ENCODE measurements around the gene ZNRF2.
"Not testable (repeated sequence)": the region's sequence is repeated elsewhere in the genome, so short reads cannot be mapped to it uniquely, and the experiment has no call there.

The ZNRF2 gene

DNA sequence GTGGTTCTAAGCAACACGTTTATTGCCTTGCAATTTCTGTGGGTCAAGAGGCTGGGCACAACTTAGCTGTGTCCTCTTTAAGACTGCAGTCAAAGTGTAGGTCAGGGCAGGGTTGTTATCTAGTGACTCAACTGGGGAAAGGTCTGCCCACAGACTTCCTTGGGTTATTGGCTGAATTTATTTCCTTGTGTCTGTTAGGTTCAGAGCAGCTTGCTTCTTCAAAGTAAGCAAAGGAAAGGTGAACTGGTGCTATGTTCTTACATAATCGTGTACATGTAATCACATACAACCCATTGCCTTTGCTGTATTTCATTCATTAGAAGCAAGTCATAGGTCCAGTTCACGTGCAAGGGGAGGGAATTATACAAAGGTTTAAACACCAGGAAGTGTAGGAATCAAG is 5.9 kb downstream of the ZNRF2 start:
- not testable (repeated sequence) for DNase-seq

GRCh38 chr7:30292416-30293038 is 8.1 kb downstream of the ZNRF2 start:
- not testable (repeated sequence) for DNase-seq

DNA sequence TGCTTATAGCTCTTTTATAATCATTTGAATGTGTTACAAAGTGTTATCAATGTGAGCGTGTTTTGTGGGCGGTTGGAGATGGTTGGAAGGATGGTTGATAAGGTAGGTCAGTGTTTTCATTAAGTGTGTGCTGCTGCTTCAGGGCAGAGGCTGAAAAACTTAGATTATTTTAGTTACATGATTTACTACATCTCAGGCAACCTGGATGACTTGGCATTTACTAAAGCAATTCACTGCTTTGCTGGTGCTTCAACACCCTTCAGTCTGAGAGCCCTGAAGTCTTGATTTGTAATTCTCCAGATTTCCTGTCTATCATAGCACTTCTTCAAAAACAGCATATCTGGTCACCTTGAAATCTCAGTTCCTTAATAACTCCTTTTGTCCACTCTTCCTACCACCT is 11.9 kb downstream of the ZNRF2 start:
- not testable (repeated sequence) for DNase-seq

DNA sequence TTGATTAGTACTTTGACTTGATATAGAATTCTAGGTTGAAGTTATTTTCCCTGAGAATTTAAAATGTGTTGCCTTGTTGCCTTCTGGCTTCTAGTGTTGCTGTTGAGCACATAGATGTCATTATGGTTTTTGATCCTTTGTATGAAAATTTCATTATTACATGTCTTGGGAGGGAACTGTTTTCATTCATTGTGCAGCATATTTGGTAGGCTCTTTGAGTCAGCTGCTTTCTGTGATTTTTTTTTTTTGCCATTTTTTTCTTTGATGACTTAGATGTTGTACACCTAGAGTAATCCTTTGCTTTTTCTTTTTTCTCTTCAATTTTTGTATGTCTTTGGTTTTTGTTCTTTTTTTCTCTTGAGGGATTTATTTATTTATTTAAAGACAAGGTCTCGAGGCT is 13.1 kb downstream of the ZNRF2 start:
- not testable (repeated sequence) for DNase-seq

DNA sequence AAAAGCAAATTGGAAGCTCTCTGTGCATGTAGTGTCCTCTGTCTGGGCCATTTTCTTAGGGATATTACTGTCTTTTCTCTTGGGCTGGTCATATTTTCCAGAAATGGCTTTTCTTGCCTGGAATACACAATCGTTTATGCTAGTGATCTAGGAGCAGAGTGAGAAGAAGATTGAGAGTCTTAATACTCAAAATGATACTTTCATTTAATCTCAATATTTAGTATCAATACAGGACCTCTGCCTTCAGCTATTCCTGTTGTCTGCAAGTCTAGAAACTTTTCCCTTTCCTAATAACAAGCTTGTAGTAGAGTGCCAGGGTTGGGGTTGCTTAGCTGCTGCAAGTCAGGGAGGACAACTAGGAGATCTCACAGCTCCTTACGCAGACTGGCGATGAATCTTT is 14.0 kb downstream of the ZNRF2 start:
- not testable (repeated sequence) for DNase-seq

GRCh38 chr7:30301751-30302150 is 17.4 kb downstream of the ZNRF2 start:
- no peak for DNase-seq

DNA sequence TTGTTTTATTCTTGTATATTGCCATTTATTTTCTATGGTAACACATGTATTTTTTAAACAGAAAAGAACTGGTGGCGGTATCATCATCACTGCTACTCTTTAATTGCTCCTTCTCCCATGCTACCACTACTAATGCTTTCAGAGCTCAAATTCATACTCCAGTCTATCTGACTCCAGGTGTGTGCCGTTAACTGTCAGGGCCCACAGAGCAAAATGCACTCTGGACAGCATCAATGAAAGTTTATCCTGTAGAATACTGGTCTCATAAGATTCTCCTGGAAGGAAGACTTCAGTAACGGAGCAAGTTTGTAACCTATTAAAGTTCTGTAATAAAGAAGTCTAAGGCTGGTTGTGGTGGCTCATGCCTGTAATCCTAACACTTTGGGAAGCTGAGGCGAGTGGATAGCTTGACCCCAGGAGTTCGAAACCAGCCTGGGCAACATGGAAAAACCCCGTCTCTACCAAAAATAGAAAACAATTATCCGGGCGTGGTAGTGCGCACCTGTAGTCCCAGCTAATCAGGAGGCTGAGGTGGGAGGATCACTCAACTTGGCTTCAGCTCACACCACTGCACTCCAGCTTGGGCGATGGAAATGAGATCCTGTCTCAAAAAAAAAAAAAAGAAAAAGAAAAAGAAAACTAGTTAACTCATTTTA is 18.4 kb downstream of the ZNRF2 start:
- DNase-seq, result no peak

GRCh38 chr7:30303312-30304039 is 19.1 kb downstream of the ZNRF2 start:
- DNase-seq, result no peak

- no peak for DNase-seq
These were observed 19.9 kb downstream of the ZNRF2 start for GRCh38 chr7:30304177-30304884.

GRCh38 chr7:30306976-30307375 is 22.6 kb downstream of the ZNRF2 start:
- DNase-seq, result no peak

DNA sequence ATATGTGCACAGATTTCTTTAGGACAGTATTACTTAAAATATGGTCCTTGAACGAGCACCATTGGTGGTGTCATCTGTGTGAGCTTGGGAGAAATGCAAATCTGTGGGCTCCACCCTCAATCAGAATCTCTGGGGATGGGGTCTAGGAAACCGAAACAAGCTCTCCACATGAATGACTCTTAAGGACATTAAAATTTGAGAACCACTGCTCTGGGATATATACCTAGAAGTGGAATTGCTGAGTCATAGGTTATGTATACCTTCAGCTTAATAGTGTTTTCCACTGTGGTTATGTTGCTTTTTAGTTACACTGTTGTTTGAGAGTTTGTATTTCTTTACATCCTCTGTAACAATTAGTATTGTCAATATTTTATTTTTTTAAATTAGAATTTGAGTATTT is 24.0 kb downstream of the ZNRF2 start:
- DNase-seq, result no peak

GRCh38 chr7:30309302-30309701 is 24.9 kb downstream of the ZNRF2 start:
- no peak for DNase-seq

DNA sequence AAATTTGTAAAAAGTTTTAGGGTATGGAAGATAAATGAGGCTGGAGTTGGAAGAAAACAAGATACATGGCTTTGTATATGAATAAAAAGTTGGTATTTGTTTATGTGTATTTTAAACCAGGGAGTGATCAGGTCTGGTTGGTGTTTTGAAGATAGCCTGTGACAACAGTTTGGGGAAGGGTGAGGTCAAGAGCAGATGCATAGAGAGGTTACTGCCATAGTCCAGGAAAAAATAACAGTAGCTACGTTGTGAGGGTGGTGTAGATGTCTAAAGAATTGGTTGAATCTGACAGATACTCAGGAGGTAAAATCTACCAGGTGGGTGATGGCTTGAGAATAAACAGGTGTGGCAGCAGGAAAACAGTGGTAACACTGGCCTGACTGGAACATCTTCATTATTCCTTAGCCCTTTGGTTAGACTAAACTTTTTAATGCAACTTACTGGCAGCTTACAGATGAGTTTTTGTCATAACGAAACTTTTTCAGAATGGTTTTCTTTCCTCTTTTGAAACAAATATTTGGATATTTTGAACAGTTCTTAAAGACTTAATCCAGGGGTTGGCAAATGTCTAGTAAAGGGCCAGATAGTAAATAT is 25.5 kb downstream of the ZNRF2 start:
- DNase-seq, result no peak

DNA sequence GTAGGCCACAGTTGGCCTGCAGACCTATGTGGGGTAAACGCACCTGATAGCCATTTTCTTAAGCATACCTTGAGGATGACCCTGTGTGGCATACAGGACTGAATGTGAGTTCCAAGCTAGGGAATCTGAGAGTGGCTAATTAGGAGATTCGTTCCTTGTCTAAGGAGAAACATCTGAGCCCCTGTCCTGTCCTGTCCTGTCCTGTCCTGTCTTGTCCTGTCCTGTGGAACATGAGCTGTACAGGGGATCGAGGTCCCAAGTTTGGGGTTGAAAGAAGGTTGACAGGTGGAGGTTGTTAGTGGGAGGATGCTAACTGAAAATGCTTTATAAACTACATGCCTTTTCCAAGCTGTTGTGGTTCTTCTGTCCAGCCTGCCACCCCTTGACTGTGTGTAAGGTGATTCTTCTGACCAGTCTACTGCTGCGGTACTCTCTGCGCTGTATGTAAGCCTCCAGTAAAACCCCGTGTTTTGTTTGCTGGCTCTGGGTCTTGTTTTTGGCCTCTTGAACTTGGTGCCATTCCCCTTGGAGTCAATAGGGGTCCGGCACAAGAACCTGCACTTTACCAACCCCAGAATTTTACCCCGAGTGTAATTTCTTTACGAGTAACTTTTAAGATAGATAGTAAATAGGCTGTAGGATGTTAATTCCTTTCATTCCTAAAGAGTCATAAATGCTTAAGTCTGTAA is 26.4 kb downstream of the ZNRF2 start:
- no peak for DNase-seq

- DNase-seq, result no peak
These were observed 27.8 kb downstream of the ZNRF2 start for GRCh38 chr7:30312178-30312577.

- DNase-seq, result no peak
These were observed 29.0 kb downstream of the ZNRF2 start for GRCh38 chr7:30313348-30313747.

DNA sequence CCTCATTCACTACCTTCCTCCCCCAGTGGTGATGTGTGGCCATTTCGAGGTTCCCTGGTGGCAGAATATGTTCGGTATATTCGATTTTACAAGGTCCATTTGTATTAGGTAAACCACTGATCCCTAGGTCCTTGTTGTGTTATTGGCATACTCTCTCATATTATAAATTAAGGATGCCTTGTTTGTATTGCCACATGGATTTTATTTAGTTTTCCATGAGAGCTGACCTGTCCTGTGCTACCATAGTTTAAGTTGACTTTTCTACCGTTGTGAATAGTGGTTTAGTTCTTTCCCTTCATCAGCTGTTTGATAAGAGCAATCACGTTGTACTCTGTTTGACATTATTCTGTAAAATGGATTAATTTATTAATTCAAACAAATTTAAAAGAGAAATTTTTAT is 29.4 kb downstream of the ZNRF2 start:
- DNase-seq, result no peak

DNA sequence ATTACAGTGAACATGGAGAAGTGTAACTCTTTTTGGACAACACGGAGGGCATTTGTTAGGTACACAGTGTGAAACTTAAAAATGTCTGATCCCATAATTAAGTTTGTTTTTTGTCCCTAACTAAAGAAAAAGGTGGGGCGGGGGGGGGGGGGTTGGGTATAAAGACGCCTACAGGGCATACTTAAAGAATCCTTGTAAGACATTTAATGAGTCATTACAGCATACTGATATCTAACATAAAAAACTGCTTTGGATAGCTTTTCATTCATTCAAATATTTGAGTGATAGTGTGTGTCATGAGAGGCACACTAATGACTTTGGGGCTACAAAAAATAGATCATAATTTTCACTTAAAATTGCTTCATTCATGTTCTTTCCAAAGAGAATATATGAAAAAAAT is 31.2 kb downstream of the ZNRF2 start:
- no peak for DNase-seq

GRCh38 chr7:30320392-30320791 is 36.0 kb downstream of the ZNRF2 start:
- no peak for DNase-seq

- no peak for DNase-seq
These were observed 36.9 kb downstream of the ZNRF2 start for GRCh38 chr7:30321089-30321881.

- DNase-seq, result no peak
These were observed 37.4 kb downstream of the ZNRF2 start for GRCh38 chr7:30321882-30322192.
